Left renal pelvis (tissue), 4 donors: Measurements from ENCODE around the gene LRP4. TPM values are rescaled to one million over a fixed set of nuclear protein-coding genes. Genes with fewer than 3 reads are reported as not detected.

ENCODE experiments used
- DNase-seq, 4 donors: peaks; one replicate each; pipeline ENCODE4 v3.0.0-alpha.2; 2013; ENCODE audit warnings: low read depth in 4 of 4, low spot score in 3 of 4
- polyA plus RNA-seq, 4 donors: library from polyadenylated mRNA; unstranded; fragments of 120-200 nt; gene quantifications; one replicate each; pipeline ENCODE4 v1.2.1, GENCODE V29; 2013; ENCODE audit not compliant: insufficient read length in 4 of 4

Gene LRP4
- polyA plus RNA-seq, 4 donors = 20.3 to 30.3 (median 27.2) TPM

GRCh38 chr11:46896719-46897406 is 21.5 kb downstream of the LRP4 start:
- no peak for DNase-seq

- DNase-seq = no peak
Measured at GRCh38 chr11:46895821-46896220, 22.5 kb downstream of the LRP4 start.

- DNase-seq = no peak
Measured at GRCh38 chr11:46894961-46895360, 23.4 kb downstream of the LRP4 start.

- DNase-seq = no peak
Measured at GRCh38 chr11:46894506-46894905, 23.8 kb downstream of the LRP4 start.

- no peak for DNase-seq
Measured at GRCh38 chr11:46892838-46893237, 25.5 kb downstream of the LRP4 start.

- DNase-seq = no peak
Measured at GRCh38 chr11:46892109-46892508, 26.2 kb downstream of the LRP4 start.

GRCh38 chr11:46890665-46891064 is 27.7 kb downstream of the LRP4 start:
- no peak for DNase-seq

GRCh38 chr11:46889689-46890475 is 28.5 kb downstream of the LRP4 start:
- DNase-seq = no peak

- DNase-seq = no peak
Measured at GRCh38 chr11:46889251-46889650, 29.1 kb downstream of the LRP4 start.

- DNase-seq = no peak
Measured at GRCh38 chr11:46888636-46889035, 29.7 kb downstream of the LRP4 start.

GRCh38 chr11:46886211-46886610 is 32.1 kb downstream of the LRP4 start:
- DNase-seq = no peak

GRCh38 chr11:46879056-46879585 is 39.2 kb downstream of the LRP4 start:
- no peak for DNase-seq

- no peak for DNase-seq
Measured at GRCh38 chr11:46877580-46877979, 40.8 kb downstream of the LRP4 start.

GRCh38 chr11:46876471-46876870 is 41.9 kb downstream of the LRP4 start:
- no peak for DNase-seq

GRCh38 chr11:46874586-46874985 is 43.8 kb downstream of the LRP4 start:
- no peak for DNase-seq

- DNase-seq = no peak
Measured at GRCh38 chr11:46868912-46869311, 49.4 kb downstream of the LRP4 start.

GRCh38 chr11:46865340-46865739 is 53.0 kb downstream of the LRP4 start:
- no peak for DNase-seq

- no peak for DNase-seq
Measured at GRCh38 chr11:46860218-46860617, 58.1 kb downstream of the LRP4 start.

- no peak for DNase-seq
Measured at GRCh38 chr11:46858920-46859546, 59.3 kb downstream of the LRP4 start.

GRCh38 chr11:46857666-46858065 is 60.7 kb downstream of the LRP4 start:
- DNase-seq = no peak

- no peak for DNase-seq
Measured at GRCh38 chr11:46856605-46857343, 61.6 kb downstream of the LRP4 start.
